H7 (cell line): ENCODE data around the gene PPFIBP2. TPM values are rescaled to one million over a fixed set of nuclear protein-coding genes. Genes with fewer than 3 reads are reported as not detected.

ENCODE experiments used
- DNase-seq: peaks from one replicate; pipeline ENCODE4 v3.0.0; 2012
- H3K27me3 ChIP-seq: 2 replicates; pipeline ENCODE4 v1.6.0; 2011; ENCODE audit warnings: mild to moderate bottlenecking, low read length; ENCODE audit not compliant: control insufficient read depth, insufficient read depth
- H3K36me3 ChIP-seq: replicated peaks from 2 replicates; pipeline ENCODE4 v1.5.1; 2011; ENCODE audit warnings: low read length; ENCODE audit not compliant: control insufficient read depth, insufficient read depth
- H3K4me3 ChIP-seq: 2 replicates; pipeline ENCODE4 v1.5.1; 2011; ENCODE audit warnings: low read depth, mild to moderate bottlenecking, control low read depth, low read length, moderate library complexity; ENCODE audit not compliant: insufficient read depth
- total RNA-seq: library from RNA; depleted of rRNA; stranded (reverse); fragments of >200 nt; shearing (Covaris generic); gene quantifications from 2 replicates; pipeline ENCODE4 v1.2.3, GENCODE V29; 2014

PPFIBP2 gene
- total RNA-seq, 1 experiment from 2014 or later = 9.4 TPM

- H3K27me3 ChIP-seq = no peaks in the 10 kb centered on the region
- no peak for DNase-seq
- H3K4me3 ChIP-seq = no peak overlapping the region
- no peaks in the 10 kb centered on the region for H3K36me3 ChIP-seq
Measured at GRCh38 chr11:7595951-7596350, 82.2 kb downstream of the PPFIBP2 start.

GRCh38 chr11:7596975-7597391 lies 83.2 kb downstream of the PPFIBP2 start:
- H3K4me3 ChIP-seq = no peak overlapping the region
- DNase-seq = no peak
- H3K36me3 ChIP-seq = no peaks in the 10 kb centered on the region
- H3K27me3 ChIP-seq = no peaks in the 10 kb centered on the region

- H3K27me3 ChIP-seq = no peaks in the 10 kb centered on the region
- H3K36me3 ChIP-seq = no peaks in the 10 kb centered on the region
- H3K4me3 ChIP-seq = no peak overlapping the region
- DNase-seq = no peak
Measured at GRCh38 chr11:7597620-7598019, 83.8 kb downstream of the PPFIBP2 start.

- Histone ChIP-seq H3K4me3 (no peak overlapping the region), H3K36me3 (no peaks in the 10 kb centered on the region), H3K27me3 (no peaks in the 10 kb centered on the region)
- DNase-seq = no peak
Measured at GRCh38 chr11:7599209-7599608, 85.4 kb downstream of the PPFIBP2 start.

- H3K4me3 ChIP-seq = no peak overlapping the region
- DNase-seq = no peak
- H3K36me3 ChIP-seq = no peaks in the 10 kb centered on the region
- H3K27me3 ChIP-seq = no peaks in the 10 kb centered on the region
Measured at GRCh38 chr11:7600205-7600775, 86.5 kb downstream of the PPFIBP2 start.

GRCh38 chr11:7603031-7603781 lies 89.4 kb downstream of the PPFIBP2 start:
- no peaks in the 10 kb centered on the region for H3K27me3 ChIP-seq

GRCh38 chr11:7604331-7604955 lies 90.6 kb downstream of the PPFIBP2 start:
- H3K4me3 ChIP-seq = no peak overlapping the region
- DNase-seq = no peak

More at GRCh38 chr11:7603031-7603781, 89.4 kb downstream of the PPFIBP2 start:
- DNase-seq = no peak
- Histone ChIP-seq H3K36me3 (no peaks in the 10 kb centered on the region), H3K4me3 (no peak overlapping the region)

GRCh38 chr11:7605186-7605943 lies 91.6 kb downstream of the PPFIBP2 start:
- H3K36me3 ChIP-seq = no peaks in the 10 kb centered on the region
- no peak for DNase-seq
- H3K27me3 ChIP-seq = no peaks in the 10 kb centered on the region
- H3K4me3 ChIP-seq = no peak overlapping the region; the same call in 1 of the 2 replicates

More at GRCh38 chr11:7604331-7604955, 90.6 kb downstream of the PPFIBP2 start:
- no peaks in the 10 kb centered on the region for H3K27me3 ChIP-seq
- H3K36me3 ChIP-seq = no peaks in the 10 kb centered on the region

GRCh38 chr11:7606496-7606895 lies 92.7 kb downstream of the PPFIBP2 start:
- Histone ChIP-seq H3K27me3 (no peaks in the 10 kb centered on the region), H3K36me3 (no peaks in the 10 kb centered on the region), H3K4me3 (no peak overlapping the region)
- no peak for DNase-seq

- DNase-seq = no peak
- Histone ChIP-seq H3K27me3 (no peaks in the 10 kb centered on the region), H3K4me3 (no peak overlapping the region), H3K36me3 (no peaks in the 10 kb centered on the region)
Measured at GRCh38 chr11:7609015-7609414, 95.2 kb downstream of the PPFIBP2 start.

GRCh38 chr11:7609521-7609920 lies 95.7 kb downstream of the PPFIBP2 start:
- DNase-seq = no peak
- no peaks in the 10 kb centered on the region for H3K36me3 ChIP-seq
- no peak overlapping the region for H3K4me3 ChIP-seq
- H3K27me3 ChIP-seq = no peaks in the 10 kb centered on the region

GRCh38 chr11:7610393-7610792 lies 96.6 kb downstream of the PPFIBP2 start:
- H3K4me3 ChIP-seq = no peak overlapping the region
- no peaks in the 10 kb centered on the region for H3K27me3 ChIP-seq
- H3K36me3 ChIP-seq = no peaks in the 10 kb centered on the region
- no peak for DNase-seq

- H3K27me3 ChIP-seq = no peaks in the 10 kb centered on the region
- H3K36me3 ChIP-seq = no peaks in the 10 kb centered on the region
- no peak overlapping the region for H3K4me3 ChIP-seq
- DNase-seq = no peak
Measured at GRCh38 chr11:7611411-7611810, 97.6 kb downstream of the PPFIBP2 start.

- Histone ChIP-seq H3K27me3 (no peaks in the 10 kb centered on the region), H3K36me3 (no peaks in the 10 kb centered on the region), H3K4me3 (no peak overlapping the region)
- DNase-seq = no peak
Measured at GRCh38 chr11:7612056-7612660, 98.4 kb downstream of the PPFIBP2 start.
